GM23338 (cell line): ENCODE data around the gene C6orf89. TPM values are rescaled to one million over a fixed set of nuclear protein-coding genes. Genes with fewer than 3 reads are reported as not detected.

ENCODE experiments used
- ATAC-seq: fragments of 200-7000 bp; cut with Tn5 transposase; 3 replicates; pipeline ENCODE4 v1.9.1; 2020
- DNase-seq: peaks from one replicate; pipeline ENCODE4 v3.0.0-alpha.2; 2015; ENCODE audit warnings: low spot score
- H2AFZ ChIP-seq: fragments of 200-600 bp; sonication (generic); 2 replicates; pipeline ENCODE4 v1.8.0; 2016; ENCODE audit warnings: antibody characterized with exemption, mild to moderate bottlenecking, moderate library complexity
- H3F3A ChIP-seq: fragments of 200-600 bp; sonication (generic); replicated peaks from 2 replicates; pipeline ENCODE4 v1.8.0; 2017; ENCODE audit warnings: antibody characterized with exemption, mixed run types, low read depth
- H3K27ac ChIP-seq: fragments of 200-600 bp; sonication (generic); 2 replicates; pipeline ENCODE4 v1.6.1; 2016; ENCODE audit warnings: low read depth
- H3K27me3 ChIP-seq: fragments of 200-600 bp; sonication (generic); 2 replicates; pipeline ENCODE4 v1.8.0; 2016; ENCODE audit warnings: mild to moderate bottlenecking, mixed run types, moderate library complexity; ENCODE audit not compliant: insufficient read depth
- H3K36me3 ChIP-seq: fragments of 200-600 bp; sonication (generic); 2 replicates; pipeline ENCODE4 v1.8.0; 2016; ENCODE audit warnings: mild to moderate bottlenecking; ENCODE audit not compliant: insufficient read depth
- H3K4me1 ChIP-seq: fragments of 200-600 bp; sonication (generic); 2 replicates; pipeline ENCODE4 v1.8.0; 2016; ENCODE audit warnings: mild to moderate bottlenecking, moderate library complexity; ENCODE audit not compliant: insufficient read depth
- H3K4me2 ChIP-seq: fragments of 200-600 bp; sonication (generic); 2 replicates; pipeline ENCODE4 v1.7.1; 2017; ENCODE audit warnings: mixed run types
- H3K4me3 ChIP-seq: fragments of 200-600 bp; sonication (generic); 2 replicates; pipeline ENCODE4 v1.6.1; 2016; ENCODE audit warnings: mixed run types
- H3K79me2 ChIP-seq: fragments of 200-600 bp; sonication (generic); replicated peaks from 2 replicates; pipeline ENCODE4 v1.8.0; 2017; ENCODE audit warnings: mild to moderate bottlenecking; ENCODE audit not compliant: insufficient read depth
- H3K9me2 ChIP-seq: fragments of 200-600 bp; sonication (generic); 2 replicates; pipeline ENCODE4 v1.8.0; 2017; ENCODE audit not compliant: insufficient read depth
- H4K20me1 ChIP-seq: fragments of 200-600 bp; sonication (generic); replicated peaks from 2 replicates; pipeline ENCODE4 v1.8.0; 2017; ENCODE audit warnings: mild to moderate bottlenecking; ENCODE audit not compliant: insufficient read depth
- H3K27ac Mint-ChIP-seq: 2 replicates; pipeline ENCODE4 v1.8.0; 2020; ENCODE audit warnings: inconsistent platforms, mild to moderate bottlenecking, moderate library complexity, mixed read lengths
- H3K27me3 Mint-ChIP-seq: 3 replicates; pipeline ENCODE4 v1.8.0; 2022; ENCODE audit warnings: low read depth, mild to moderate bottlenecking, moderate library complexity, mixed read lengths, inconsistent platforms; ENCODE audit not compliant: insufficient read depth, poor library complexity
- H3K36me3 Mint-ChIP-seq: 3 replicates; pipeline ENCODE4 v1.8.0; 2021; ENCODE audit warnings: low read depth, mild to moderate bottlenecking, inconsistent platforms, moderate library complexity, mixed read lengths
- H3K4me1 Mint-ChIP-seq: 3 replicates; pipeline ENCODE4 v1.8.0; 2020; ENCODE audit warnings: mild to moderate bottlenecking, inconsistent platforms, mixed read lengths
- H3K4me3 Mint-ChIP-seq: 3 replicates; pipeline ENCODE4 v1.8.0; 2021; ENCODE audit warnings: moderate library complexity, mild to moderate bottlenecking, inconsistent platforms, mixed read lengths
- H3K9me3 Mint-ChIP-seq: 3 replicates; pipeline ENCODE4 v1.8.0; 2020; ENCODE audit warnings: moderate library complexity, mild to moderate bottlenecking, inconsistent platforms, mixed read lengths
- CTCF ChIP-seq, 2 experiments: fragments of 200-600 bp in 1 of 2; sonication (generic) in 1 of 2; conservative IDR thresholded peaks; 2 replicates each; pipeline versions ENCODE4 v1.5.1 to v1.6.1; 2016 to 2017; ENCODE audit warnings: antibody characterized with exemption in 2 of 2, low read depth in 2 of 2, mild to moderate bottlenecking in 2 of 2, moderate library complexity in 1 of 2
- EZH2 ChIP-seq: fragments of 200-600 bp; sonication (generic); IDR thresholded peaks from one replicate; pipeline ENCODE4 v1.8.0; 2017; ENCODE audit warnings: antibody characterized with exemption, mild to moderate bottlenecking, low read depth; ENCODE audit not compliant: unreplicated experiment
- EZH2phosphoT487 ChIP-seq: fragments of 200-600 bp; sonication (generic); IDR thresholded peaks from one replicate; pipeline ENCODE4 v1.8.1; 2018; ENCODE audit warnings: antibody characterized with exemption; ENCODE audit not compliant: unreplicated experiment
- NANOG ChIP-seq: IDR thresholded peaks from 2 replicates; pipeline ENCODE4 v1.6.1; 2016; ENCODE audit warnings: antibody characterized with exemption, borderline replicate concordance
- POLR2AphosphoS5 ChIP-seq: IDR thresholded peaks from 2 replicates; pipeline ENCODE4 v1.6.1; 2016; ENCODE audit warnings: antibody characterized with exemption, low read depth
- REST ChIP-seq: IDR thresholded peaks from one replicate; pipeline ENCODE4 v1.6.1; 2018; ENCODE audit warnings: antibody characterized with exemption; ENCODE audit not compliant: unreplicated experiment
- STAT1 ChIP-seq: IDR thresholded peaks from one replicate; pipeline ENCODE4 v1.6.1; 2016; ENCODE audit warnings: antibody characterized with exemption; ENCODE audit not compliant: unreplicated experiment
- ZNF114 ChIP-seq: fragments of 250-450 bp; sonication (Bioruptor Pico); IDR thresholded peaks from 2 replicates; pipeline ENCODE4 v1.5.0; 2020; ENCODE audit warnings: mild to moderate bottlenecking, moderate library complexity
- ZNF331 ChIP-seq: fragments of 250-450 bp; sonication (Bioruptor Pico); IDR thresholded peaks from 2 replicates; pipeline ENCODE4 v1.5.0; 2020; ENCODE audit warnings: low read depth, mild to moderate bottlenecking, moderate library complexity
- ZNF462 ChIP-seq: fragments of 250-450 bp; sonication (Bioruptor Pico); IDR thresholded peaks from 2 replicates; pipeline ENCODE4 v1.5.0; 2020; ENCODE audit warnings: mild to moderate bottlenecking, moderate library complexity
- polyA plus RNA-seq: library from polyadenylated mRNA; unstranded; fragments of >200 nt; fragmentation: Nextera tagmentation; extraction: Ambion mirVana; gene quantifications from 2 replicates; pipeline ENCODE4 v1.2.1, GENCODE V29; 2016
- total RNA-seq: library from RNA; depleted of rRNA; stranded (reverse); fragments of >200 nt; shearing (Covaris generic); gene quantifications from 2 replicates; pipeline ENCODE4 v1.2.3, GENCODE V29; 2014

The C6orf89 gene
- total and polyA plus RNA-seq, 2 experiments from 2014 or later: 3.7 to 7.9 TPM

DNA sequence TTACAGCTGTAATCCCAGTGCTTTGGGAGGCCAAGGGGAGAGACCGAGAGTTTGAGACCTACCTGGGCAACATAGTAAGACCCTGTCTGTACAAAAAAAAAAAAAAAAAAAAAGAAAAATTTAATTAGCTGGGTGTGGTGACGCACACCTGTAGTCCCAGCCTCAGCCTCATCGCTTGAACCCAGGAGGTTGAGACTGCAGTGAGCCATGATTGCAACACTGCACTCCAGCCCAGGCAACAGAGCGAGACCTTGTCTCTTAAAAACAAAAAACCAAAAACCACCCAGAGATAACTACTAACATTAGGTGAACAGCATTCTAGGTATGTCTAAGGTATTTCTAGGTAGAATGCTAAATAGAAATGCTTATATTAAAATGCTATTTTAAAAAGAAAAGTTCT lies 47.8 kb downstream of the C6orf89 start:
- no peaks in the 10 kb centered on the region for H3K36me3 Mint-ChIP-seq
- no peaks in the 10 kb centered on the region for H3F3A ChIP-seq
- ATAC-seq (no peak), DNase-seq (no peak)
- no peak for TF ChIP-seq REST
- no peak for TF ChIP-seq POLR2AphosphoS5
- TF ChIP-seq STAT1: no peak
- TF ChIP-seq EZH2phosphoT487: no peak
- no peak for TF ChIP-seq CTCF (conservative IDR thresholded peaks at IDR 0.05; ENCODE audit: low read depth in 2 of 2)
- TF ChIP-seq ZNF462 (CRISPR knock-in tag): no peak
- TF ChIP-seq ZNF114: no peak
- no peak for TF ChIP-seq NANOG
- TF ChIP-seq ZNF331: no peak
- no peak for TF ChIP-seq EZH2
- no peaks in the 10 kb centered on the region for H3K9me3 Mint-ChIP-seq
- H4K20me1 ChIP-seq: no peaks in the 10 kb centered on the region
- H3K27me3 Mint-ChIP-seq: peaks cover 3% of the 10 kb centered on the region
- no peak overlapping the region for H2AFZ ChIP-seq
- H3K27ac Mint-ChIP-seq: no peak overlapping the region
- H3K4me3 Mint-ChIP-seq: no peak overlapping the region
- H3K27ac ChIP-seq: no peak overlapping the region
- no peak overlapping the region for H3K4me2 ChIP-seq
- H3K4me1 Mint-ChIP-seq: peaks cover 7% of the 10 kb centered on the region; the same call in 2 of the 3 replicates
- H3K27me3 ChIP-seq: no peaks in the 10 kb centered on the region
- no peak overlapping the region for H3K4me3 ChIP-seq
- H3K79me2 ChIP-seq: no peaks in the 10 kb centered on the region
- H3K36me3 ChIP-seq: no peaks in the 10 kb centered on the region
- peaks cover 4% of the 10 kb centered on the region; the same call in 1 of the 2 replicates for H3K4me1 ChIP-seq
- no peaks in the 10 kb centered on the region for H3K9me2 ChIP-seq
